Measurements from ENCODE around the gene EDN3.

EDN3 gene

GRCh38 chr20:59365611-59366285 is 65.3 kb downstream of the EDN3 start:
- no peak for DNase-seq

GRCh38 chr20:59371431-59371830 is 71.0 kb downstream of the EDN3 start:
- DNase-seq, result no peak

- DNase-seq, result no peak
These were observed 73.8 kb downstream of the EDN3 start for GRCh38 chr20:59374261-59374660.

GRCh38 chr20:59375541-59375940 is 75.1 kb downstream of the EDN3 start:
- no peak for DNase-seq
